Ovary (tissue), 9 donors: Measurements from ENCODE around the gene TRIM63. TPM values are rescaled to one million over a fixed set of nuclear protein-coding genes. Genes with fewer than 3 reads are reported as not detected.

Source experiments
- DNase-seq, 5 donors: peaks; one replicate each; pipeline ENCODE4 v3.0.0-alpha.2; 2019 to 2020
- H3K27ac ChIP-seq, 2 donors: fragments of 200-600 bp; one replicate each; pipeline versions ENCODE4 v1.5.1 to v1.8.0; 2019 to 2022
- H3K27me3 ChIP-seq: fragments of 200-600 bp; one replicate; pipeline ENCODE4 v1.8.0; 2022
- H3K36me3 ChIP-seq: fragments of 200-600 bp; sonication (generic); one replicate; pipeline ENCODE4 v1.5.1; 2019
- H3K4me1 ChIP-seq: one replicate; pipeline ENCODE4 v1.8.1; 2013; ENCODE audit warnings: mild to moderate bottlenecking, moderate library complexity; ENCODE audit not compliant: insufficient read depth
- H3K4me3 ChIP-seq: fragments of 200-600 bp; sonication (generic); one replicate; pipeline ENCODE4 v1.5.1; 2017
- H3K9me3 ChIP-seq, 2 donors: fragments of 200-600 bp in 1 of 2; sonication (generic) in 1 of 2; one replicate each; pipeline versions ENCODE4 v1.5.1 to v1.8.1; 2013 to 2019; ENCODE audit warnings: mild to moderate bottlenecking in 1 of 2, moderate library complexity in 1 of 2
- CTCF ChIP-seq, 3 donors: fragments of 450-650 bp in 2 of 3; fragments of 200-600 bp in 1 of 3; IDR thresholded peaks; one replicate each; pipeline versions ENCODE4 v1.5.1 to v1.8.0; 2016 to 2022; ENCODE audit warnings: antibody characterized with exemption in 3 of 3, mild to moderate bottlenecking in 1 of 3
- EP300 ChIP-seq: sonication (generic); formaldehyde crosslinking; IDR thresholded peaks from one replicate; pipeline ENCODE4 v1.6.1; 2017; ENCODE audit warnings: antibody characterized with exemption
- POLR2A ChIP-seq: fragments of 450-650 bp; IDR thresholded peaks from one replicate; pipeline ENCODE4 v1.6.1; 2017; ENCODE audit warnings: antibody characterized with exemption, mild to moderate bottlenecking, moderate library complexity
- WGBS, 3 donors: extraction: QIAGEN DNeasy Blood & Tissue Kit in 1 of 3; methylation state at CpG; one replicate each; pipeline versions ENCODE4 v1.1.5 to v1.1.7; 2013 to 2017; 5-methylcytosine and 5-hydroxymethylcytosine counted together
- intact Hi-C, 4 donors: fragments of 100-400 bp; cut with DNase I; formaldehyde crosslinking; loops; one replicate each; pipeline versions ENCODE4 v1.11.0 to v1.15.1; 2022 to 2023
- polyA plus RNA-seq, 2 donors: library from polyadenylated mRNA; stranded (reverse); fragments of 200-250 nt in 1 of 2; fragments of 350-450 nt in 1 of 2; fragmentation: Illumina TruSeq in 1 of 2; extraction: RNeasy Lipid Tissue Mini Kit (QIAGEN cat#74804) in 1 of 2; gene quantifications; one replicate each; pipeline ENCODE4 v1.2.3, GENCODE V29; 2013 to 2014
- total RNA-seq, 7 donors: library from RNA; depleted of rRNA in 2 of 7; stranded (reverse); fragments of >200 nt in 2 of 7; fragmentation: NEBNext Ultra II Directional in 3 of 7; extraction: Animal tissue kit (Norgen Biotek cat#: 25700) in 3 of 7; gene quantifications; one replicate each; pipeline versions ENCODE4 v1.1.0 to v1.2.4, GENCODE V29; 2016 to 2023
- donor health status: DM: no; HTN: no; CAD: no; lungs with moderate emphysema.
- donor health status: DM: no; HTN: no; CAD: no.
- donor health status: Bipolar disorder and iron deficiency.
- donor health status: DM: yes; HTN: yes; CAD: no.
- donor health status: DM: no; HTN: no; CAD: no.
- donor health status: DM: yes; HTN: yes; CAD: no.

The TRIM63 gene
- total and polyA plus RNA-seq, 9 donors, result 0.06 to 1.6 (median 0.20) TPM; not detected in 5

GRCh38 chr1:26038477-26038876 is 29.0 kb downstream of the TRIM63 start:
- Histone ChIP-seq H3K27me3 (no peaks in the 10 kb centered on the region), H3K36me3 (no peaks in the 10 kb centered on the region), H3K4me3 (no peak overlapping the region), H3K9me3 (no peaks in the 10 kb centered on the region), H3K4me1 (peaks cover 1% of the 10 kb centered on the region), H3K27ac (no peak overlapping the region)
- TF ChIP-seq EP300 (no peak), POLR2A (no peak), CTCF (IDR thresholded peaks at IDR 0.05) (no peak)
- intact Hi-C loops, result loop anchor here in 3 of 4 donors (5.0 to 10.0 kb wide), 3 partner anchors 104 to 116 kb away; partner anchors contain the start of gene FAM110D (in 1 of the 3)
- DNase-seq, result peak in 1 of 5 donors; percentile 13
- WGBS, 3 donors, result 65 to 88% (median 71%) methylated on average over 6 of the region's 6 CpGs

- Histone ChIP-seq H3K27ac (no peak overlapping the region), H3K4me1 (peaks cover 1% of the 10 kb centered on the region), H3K27me3 (no peaks in the 10 kb centered on the region), H3K4me3 (no peak overlapping the region), H3K36me3 (no peaks in the 10 kb centered on the region), H3K9me3 (no peaks in the 10 kb centered on the region)
- TF ChIP-seq EP300 (no peak), CTCF (IDR thresholded peaks at IDR 0.05) (no peak), POLR2A (no peak)
- 57 to 64% (median 59%) methylated on average over 6 of the region's 6 CpGs for WGBS, 3 donors
- DNase-seq, result peak in 1 of 5 donors; percentile 16
- intact Hi-C loops, result loop anchor here in 3 of 4 donors (5.0 to 10.0 kb wide), 3 partner anchors 104 to 117 kb away; partner anchors contain the start of gene FAM110D (in 1 of the 3)
These were observed 29.5 kb downstream of the TRIM63 start for GRCh38 chr1:26037904-26038303.

- H3K4me3 ChIP-seq, result no peak overlapping the region
- no peaks in the 10 kb centered on the region for H3K9me3 ChIP-seq
- peak overlapping the region in 1 of 2 donors; percentile 90 for H3K27ac ChIP-seq
- no peaks in the 10 kb centered on the region for H3K27me3 ChIP-seq
- H3K36me3 ChIP-seq, result no peaks in the 10 kb centered on the region
- WGBS, 3 donors, result 49 to 55% (median 54%) methylated on average over 9 to 11 of the region's 11 CpGs
- TF ChIP-seq POLR2A (no peak), EP300 (no peak), CTCF (IDR thresholded peaks at IDR 0.05) (no peak)
- intact Hi-C loops, result loop anchor here in 3 of 4 donors (5.0 to 10.0 kb wide), 3 partner anchors 105 to 118 kb away; partner anchors contain the start of gene FAM110D (in 1 of the 3)
- peak in 1 of 5 donors; percentile 48 for DNase-seq
- peaks cover 1% of the 10 kb centered on the region for H3K4me1 ChIP-seq
These were observed 30.6 kb downstream of the TRIM63 start for GRCh38 chr1:26036756-26037281.

- DNase-seq, result peak; percentile 80 to 92 (median 87)
- H3K27ac ChIP-seq, result peak overlapping the region; percentile 72 to 90
- TF ChIP-seq CTCF (IDR thresholded peaks at IDR 0.05) (peak; percentile 98 to 99 (median 99)), EP300 (no peak)
- H3K4me1 ChIP-seq, result peaks cover 1% of the 10 kb centered on the region
- intact Hi-C loops, result loop anchor here in 3 of 4 donors (5.0 to 10.0 kb wide), 3 partner anchors 106 to 119 kb away; partner anchors contain the start of gene FAM110D (in 1 of the 3)
- no peaks in the 10 kb centered on the region for H3K9me3 ChIP-seq
- 3 to 7% (median 4%) methylated on average over 38 to 39 of the region's 39 CpGs for WGBS, 3 donors
- H3K4me3 ChIP-seq, result peak overlapping the region; percentile 54
- no peaks in the 10 kb centered on the region for H3K27me3 ChIP-seq
- H3K36me3 ChIP-seq, result no peaks in the 10 kb centered on the region
These were observed 31.3 kb downstream of the TRIM63 start for GRCh38 chr1:26035959-26036755.
